Measurements from ENCODE around the gene TMEM170A.
A peak's percentile ranks its signal among the peaks of the same experiment; 100 is the strongest.
"Not testable (repeated sequence)": the region's sequence is repeated elsewhere in the genome, so short reads cannot be mapped to it uniquely, and the experiment has no call there.

Gene TMEM170A

GRCh38 chr16:75452464-75453190 lies 11.9 kb downstream of the TMEM170A start:
- DNase-seq = no peak

GRCh38 chr16:75446416-75446815 lies 18.1 kb downstream of the TMEM170A start:
- DNase-seq = no peak

- no peak for DNase-seq
These were observed 19.2 kb downstream of the TMEM170A start for GRCh38 chr16:75445298-75445697.

- DNase-seq = no peak
These were observed 21.2 kb downstream of the TMEM170A start for GRCh38 chr16:75443298-75443697.

- peak; percentile 91 for DNase-seq
These were observed 30.6 kb downstream of the TMEM170A start for GRCh38 chr16:75433732-75434413.

GRCh38 chr16:75432828-75433731 lies 31.4 kb downstream of the TMEM170A start, which contains the start of gene CFDP1:
TSS of gene CFDP1 (minus strand) at chr16:75433503. CDS start at chr16:75433352, 151 bp downstream.
- peak; percentile 95 for DNase-seq

GRCh38 chr16:75429621-75430403 lies 34.7 kb downstream of the TMEM170A start:
- DNase-seq = no peak

- peak; percentile 18 for DNase-seq
These were observed 38.0 kb downstream of the TMEM170A start for GRCh38 chr16:75426524-75426923.

- not testable (repeated sequence) for DNase-seq
These were observed 40.3 kb downstream of the TMEM170A start for GRCh38 chr16:75424105-75424762.

- DNase-seq = no peak
These were observed 40.8 kb downstream of the TMEM170A start for GRCh38 chr16:75423723-75424104.

GRCh38 chr16:75421820-75422126 lies 42.7 kb downstream of the TMEM170A start:
- no peak for DNase-seq

GRCh38 chr16:75420987-75421819 lies 43.3 kb downstream of the TMEM170A start:
- DNase-seq = peak; percentile 53

GRCh38 chr16:75416904-75417565 lies 47.5 kb downstream of the TMEM170A start:
- no peak for DNase-seq

- DNase-seq = no peak
These were observed 49.2 kb downstream of the TMEM170A start for GRCh38 chr16:75415169-75415905.

- no peak for DNase-seq
These were observed 50.5 kb downstream of the TMEM170A start for GRCh38 chr16:75413951-75414350.

- DNase-seq = no peak
These were observed 57.5 kb downstream of the TMEM170A start for GRCh38 chr16:75406943-75407342.

GRCh38 chr16:75402821-75403475 lies 61.5 kb downstream of the TMEM170A start:
- DNase-seq = peak; percentile 49

GRCh38 chr16:75402159-75402820 lies 62.2 kb downstream of the TMEM170A start:
- peak; percentile 52 for DNase-seq

GRCh38 chr16:75401691-75402090 lies 62.8 kb downstream of the TMEM170A start:
- DNase-seq = no peak

Measured in EL (cell line).